Measurements from ENCODE around the gene UTS2R.
A peak's percentile ranks its signal among the peaks of the same experiment; 100 is the strongest.
"Not testable (repeated sequence)": the region's sequence is repeated elsewhere in the genome, so short reads cannot be mapped to it uniquely, and the experiment has no call there.

UTS2R gene

GRCh38 chr17:82375359-82376041 is 3.9 kb downstream of the UTS2R start:
- DNase-seq (ENCODE audit: low read depth, low spot score): no peak

- DNase-seq (ENCODE audit: low read depth, low spot score): no peak
Measured at GRCh38 chr17:82376042-82376730, 4.6 kb downstream of the UTS2R start.

GRCh38 chr17:82377294-82377693 is 5.7 kb downstream of the UTS2R start:
- not testable (repeated sequence) for DNase-seq (ENCODE audit: low read depth, low spot score)

GRCh38 chr17:82377924-82378740 is 6.6 kb downstream of the UTS2R start:
- DNase-seq (ENCODE audit: low read depth, low spot score): no peak

- DNase-seq (ENCODE audit: low read depth, low spot score): no peak
Measured at GRCh38 chr17:82378741-82379021, 7.1 kb downstream of the UTS2R start.

- no peak for DNase-seq (ENCODE audit: low read depth, low spot score)
Measured at GRCh38 chr17:82380860-82381702, 9.5 kb downstream of the UTS2R start.

GRCh38 chr17:82381703-82382009 is 10.1 kb downstream of the UTS2R start:
- DNase-seq (ENCODE audit: low read depth, low spot score): not testable (repeated sequence)

GRCh38 chr17:82382220-82382932 is 10.8 kb downstream of the UTS2R start:
- not testable (repeated sequence) for DNase-seq (ENCODE audit: low read depth, low spot score)

- DNase-seq (ENCODE audit: low read depth, low spot score): no peak
Measured at GRCh38 chr17:82382933-82383255, 11.3 kb downstream of the UTS2R start.

- no peak for DNase-seq (ENCODE audit: low read depth, low spot score)
Measured at GRCh38 chr17:82383411-82383810, 11.8 kb downstream of the UTS2R start.

GRCh38 chr17:82384051-82384729 is 12.6 kb downstream of the UTS2R start:
- DNase-seq (ENCODE audit: low read depth, low spot score): no peak

- DNase-seq (ENCODE audit: low read depth, low spot score): peak; percentile 40
Measured at GRCh38 chr17:82384730-82385481, 13.3 kb downstream of the UTS2R start.

- no peak for DNase-seq (ENCODE audit: low read depth, low spot score)
Measured at GRCh38 chr17:82385559-82386254, 14.1 kb downstream of the UTS2R start.

- no peak for DNase-seq (ENCODE audit: low read depth, low spot score)
Measured at GRCh38 chr17:82386255-82386831, 14.8 kb downstream of the UTS2R start.

GRCh38 chr17:82386881-82387704 is 15.5 kb downstream of the UTS2R start:
- no peak for DNase-seq (ENCODE audit: low read depth, low spot score)

- no peak for DNase-seq (ENCODE audit: low read depth, low spot score)
Measured at GRCh38 chr17:82387705-82388106, 16.1 kb downstream of the UTS2R start.

- DNase-seq (ENCODE audit: low read depth, low spot score): peak; percentile 28
Measured at GRCh38 chr17:82388223-82388921, 16.8 kb downstream of the UTS2R start.

GRCh38 chr17:82388922-82389283 is 17.3 kb downstream of the UTS2R start:
- DNase-seq (ENCODE audit: low read depth, low spot score): no peak

Data from astrocyte of the hippocampus (primary cell).